GM21576 (cell line): ENCODE data around the gene TUBB2B.
A peak's percentile ranks its signal among the peaks of the same experiment; 100 is the strongest.

Source experiments
- ATAC-seq: cut with Tn5 transposase; IDR thresholded peaks from one replicate; pipeline ENCODE4 v1.9.1; 2021; ENCODE audit warnings: mild to moderate bottlenecking, moderate library complexity; ENCODE audit not compliant: unreplicated experiment

The TUBB2B gene

DNA sequence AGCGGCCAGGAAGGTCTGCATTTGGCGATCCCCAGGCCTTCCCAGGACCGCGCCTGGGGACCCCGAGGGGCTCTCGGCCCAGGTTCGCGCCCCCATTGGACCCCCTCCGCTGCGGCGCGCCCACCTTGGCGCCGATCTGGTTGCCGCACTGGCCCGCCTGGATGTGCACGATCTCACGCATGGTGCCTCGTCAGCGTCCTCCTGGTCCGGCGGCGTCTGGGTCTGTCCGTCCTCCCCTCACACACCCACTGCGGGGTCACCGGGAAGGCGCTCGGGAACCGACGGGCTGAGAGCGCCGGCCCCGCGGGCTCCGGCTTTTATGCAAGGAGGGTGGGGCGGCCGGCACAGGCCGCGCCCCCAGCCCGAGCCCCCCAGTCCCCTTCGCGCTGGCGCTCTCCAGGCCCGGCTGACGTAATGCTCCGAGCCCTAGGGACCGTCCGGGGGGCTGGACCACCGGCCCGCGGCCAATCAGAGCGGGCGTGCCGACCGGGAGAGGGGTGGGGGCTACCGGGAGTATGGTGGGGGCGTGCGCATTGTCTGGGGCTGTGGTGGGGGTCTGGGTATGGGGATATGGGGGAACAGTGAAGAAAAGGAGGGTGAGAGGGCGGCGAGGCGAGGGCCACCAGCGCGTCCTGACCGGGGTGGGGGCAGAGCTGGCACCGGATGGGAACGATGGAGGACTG lies at the start of gene TUBB2B:
Gene TUBB2B, minus strand, starts transcription at position 291 of the 683 bp plus-strand sequence. Its CDS starts 110 bp downstream, at position 181.
- ATAC-seq, result no peak

DNA sequence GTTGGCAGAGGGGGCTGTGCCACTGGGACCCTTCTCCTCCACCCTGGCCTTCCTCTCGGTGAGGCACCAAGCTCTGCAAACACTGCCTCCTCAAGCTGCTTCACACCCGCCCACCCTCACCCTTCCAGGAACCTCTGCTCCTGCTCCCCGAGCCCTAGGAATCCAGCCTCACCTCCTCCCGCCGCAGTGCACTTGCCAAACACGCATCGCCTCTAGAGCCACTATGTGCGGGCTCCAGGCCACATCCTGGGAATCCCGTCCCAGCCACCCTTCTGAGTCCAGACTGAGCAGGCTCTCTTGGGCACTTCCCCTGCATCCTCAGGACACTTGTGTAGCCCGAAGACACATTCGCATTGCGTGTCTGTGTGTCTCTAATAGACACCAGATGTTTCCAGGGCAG lies 49.8 kb upstream of the TUBB2B start:
- no peak for ATAC-seq

DNA sequence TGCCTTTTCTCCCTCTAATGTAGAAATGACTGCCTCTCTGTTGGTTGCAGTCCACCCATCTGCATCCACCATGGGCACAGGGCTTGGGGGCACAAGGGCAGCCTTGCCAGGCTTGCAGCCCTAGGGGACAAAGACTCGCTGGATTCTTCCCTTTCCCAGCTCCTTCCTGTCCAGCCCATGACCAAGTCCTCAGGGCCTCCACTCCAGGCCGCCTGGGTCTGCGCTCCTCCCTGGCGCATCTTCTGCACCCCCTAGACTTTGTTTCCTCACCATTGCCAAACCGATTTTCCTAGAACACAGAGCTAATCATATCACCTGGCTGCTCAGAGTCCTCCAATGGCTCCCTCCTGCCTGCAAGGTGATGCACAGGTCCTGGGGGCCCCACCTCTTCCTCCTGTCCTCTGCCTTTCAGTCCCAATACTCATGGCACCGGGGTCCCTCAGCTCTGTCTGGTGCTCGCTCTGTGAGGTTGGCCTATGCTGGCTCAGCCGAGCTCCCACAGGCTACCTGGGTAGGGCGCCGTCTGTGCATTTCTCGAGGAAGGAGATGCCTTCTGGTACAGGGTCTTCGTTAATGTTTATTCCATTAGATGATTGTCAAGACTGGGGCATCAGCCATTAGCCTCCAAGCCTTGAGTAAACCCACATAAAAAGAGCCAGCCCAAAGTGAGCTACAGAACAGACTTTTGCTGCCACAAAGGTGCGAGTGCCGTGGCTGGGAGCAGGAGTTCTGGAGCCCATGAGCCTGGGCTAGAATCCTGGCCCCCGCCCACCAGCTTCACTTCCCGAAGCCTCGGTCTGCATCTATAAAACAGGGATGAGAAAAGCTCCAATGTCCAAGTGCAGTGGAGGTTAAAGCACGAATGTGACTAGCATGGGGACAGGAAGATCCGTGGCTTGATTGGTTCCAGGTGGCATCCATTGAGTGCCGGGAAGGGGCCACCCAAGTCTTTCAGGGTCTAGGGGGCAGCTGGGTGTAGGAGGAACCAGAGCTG lies 49.0 kb upstream of the TUBB2B start:
- ATAC-seq, result no peak

DNA sequence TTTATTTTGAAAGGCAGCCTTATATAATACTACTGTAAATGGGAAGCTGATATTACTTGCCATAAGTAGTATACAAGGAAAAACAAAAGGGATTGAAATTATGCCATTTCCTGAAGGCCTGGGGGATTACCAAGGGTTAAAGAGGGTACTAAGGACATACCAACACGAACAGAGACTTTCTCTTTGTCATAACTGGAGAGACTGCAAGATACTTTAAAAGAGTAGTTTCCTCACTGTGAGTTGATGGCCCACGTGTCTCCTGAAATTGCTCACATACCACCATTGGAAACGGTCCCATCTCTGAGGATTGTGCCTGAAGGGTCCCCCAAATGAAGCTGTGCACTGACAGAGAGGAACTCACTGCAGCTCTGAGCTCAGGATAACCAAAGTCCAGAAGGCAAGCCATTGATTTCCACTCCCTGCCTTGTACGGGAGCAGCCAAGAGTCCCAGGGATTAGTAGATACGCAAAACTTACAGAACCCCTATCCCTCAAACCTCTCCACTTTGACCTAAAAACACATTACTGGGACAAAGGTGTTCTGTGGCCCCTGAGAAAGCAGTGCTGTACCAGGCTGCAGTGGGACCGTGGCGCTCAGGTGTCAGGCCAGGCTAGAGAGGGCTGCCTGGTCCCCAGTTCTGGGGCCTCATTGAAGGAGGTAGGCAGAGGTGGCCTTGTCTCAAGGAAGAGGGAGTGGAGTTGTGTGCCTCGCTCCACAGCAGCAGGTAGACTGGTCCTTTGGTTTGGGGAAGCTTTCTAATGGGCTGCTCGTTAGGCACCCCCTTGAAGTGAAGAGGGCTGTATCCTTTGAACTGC lies 46.5 kb upstream of the TUBB2B start:
- ATAC-seq, result no peak

DNA sequence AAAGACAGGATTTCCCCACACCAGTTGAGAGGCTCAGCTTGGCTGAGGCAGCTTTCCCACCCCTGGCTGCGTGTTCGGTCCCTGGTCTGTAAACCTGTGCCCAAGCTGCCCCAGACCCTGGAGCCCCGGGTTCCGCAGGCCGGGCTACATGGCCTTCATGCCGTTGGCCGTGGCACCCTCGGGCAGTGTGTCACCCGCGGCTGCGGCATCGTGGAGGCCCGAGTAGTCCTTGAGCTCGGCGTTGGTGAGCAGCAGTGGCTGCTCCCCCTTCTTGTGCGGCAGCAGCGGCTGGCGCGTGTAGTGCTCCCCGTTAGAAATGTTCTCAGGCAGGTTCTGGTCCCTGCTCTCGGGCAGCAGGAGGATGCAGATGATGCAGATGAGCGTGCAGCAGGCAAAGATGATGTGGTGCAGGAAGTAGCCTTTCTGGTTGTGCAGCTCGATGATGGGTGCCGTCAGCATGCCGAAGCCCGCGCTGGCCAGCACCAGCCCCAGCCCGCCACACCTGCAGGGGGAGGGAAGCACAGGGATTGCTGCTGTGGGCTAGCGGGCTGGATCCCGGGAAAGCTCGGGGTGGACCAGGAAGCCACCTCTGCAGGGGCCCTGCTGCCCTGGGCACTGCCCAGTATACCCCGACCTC lies 45.6 kb upstream of the TUBB2B start:
- ATAC-seq, result no peak

DNA sequence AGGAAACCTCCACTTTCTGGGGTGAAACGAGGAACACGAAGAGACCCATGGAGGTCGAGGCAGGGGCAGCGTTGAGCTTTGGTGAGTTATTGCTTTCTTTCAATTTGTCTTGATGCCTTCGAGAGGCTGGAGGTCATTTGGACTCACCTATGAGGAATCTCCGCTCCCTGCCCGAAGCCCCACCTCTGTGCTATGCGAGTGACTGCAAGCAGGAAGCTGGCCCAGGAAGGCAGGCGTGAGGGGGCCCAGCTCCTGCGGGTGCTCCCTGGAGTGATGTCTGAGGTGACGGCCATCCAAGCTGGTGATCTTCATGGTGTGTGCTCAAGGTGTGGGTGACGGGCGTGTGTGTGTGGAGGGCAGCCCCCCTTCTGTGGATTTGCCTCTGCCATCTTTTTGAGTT lies 44.3 kb upstream of the TUBB2B start:
- ATAC-seq, result no peak

DNA sequence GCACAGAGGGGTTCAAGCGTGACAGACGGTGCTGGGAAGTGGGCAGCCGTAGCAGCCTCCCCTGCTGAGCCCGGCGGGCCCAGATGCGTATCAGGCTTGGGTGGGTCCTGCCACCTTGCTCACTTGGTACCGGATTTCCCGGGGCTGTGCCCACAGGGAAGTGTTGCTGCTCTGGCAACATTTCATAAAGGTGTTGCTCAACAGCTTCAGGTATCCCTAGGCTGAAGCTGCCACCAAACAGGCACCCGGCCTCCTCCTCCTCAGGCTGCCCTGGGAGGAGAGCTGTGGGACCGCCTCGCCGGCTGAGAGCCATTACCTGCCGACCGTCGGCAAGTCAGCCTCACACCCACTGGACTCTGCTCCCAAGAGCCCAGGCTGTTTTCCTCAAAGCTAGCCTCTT lies 42.8 kb upstream of the TUBB2B start:
- ATAC-seq, result no peak

DNA sequence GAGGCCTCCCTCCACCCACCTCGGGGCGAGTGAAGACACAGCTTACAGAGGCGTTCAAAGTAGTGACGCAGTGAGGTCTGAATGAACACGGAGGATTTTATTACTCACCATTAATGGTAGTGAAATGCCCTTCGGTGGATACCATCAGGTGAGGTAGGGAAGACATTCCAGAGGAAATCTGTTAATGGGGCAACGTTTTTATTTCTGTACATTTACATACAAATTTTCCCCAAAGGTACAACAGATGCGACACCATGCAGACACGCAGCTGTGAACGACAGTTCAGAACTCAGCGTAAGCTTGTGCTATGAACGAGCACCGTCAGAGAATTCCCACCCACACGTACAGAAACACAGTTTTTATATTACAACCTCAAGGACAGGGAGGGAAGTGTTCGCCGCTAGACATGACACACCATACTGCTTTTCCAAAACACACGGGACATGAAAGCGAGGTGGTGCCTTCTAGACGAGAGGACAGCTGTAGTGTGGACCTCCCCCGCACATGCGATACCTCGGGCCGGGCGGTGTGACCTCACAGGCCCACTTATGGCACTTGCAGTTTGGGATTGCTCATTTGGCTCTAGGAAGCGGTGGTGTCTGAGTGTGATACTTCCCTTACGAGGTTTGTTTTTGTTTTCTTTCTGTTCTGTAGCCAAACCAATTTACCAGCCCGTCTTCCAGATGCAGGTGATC lies 42.0 kb upstream of the TUBB2B start:
- ATAC-seq, result no peak

DNA sequence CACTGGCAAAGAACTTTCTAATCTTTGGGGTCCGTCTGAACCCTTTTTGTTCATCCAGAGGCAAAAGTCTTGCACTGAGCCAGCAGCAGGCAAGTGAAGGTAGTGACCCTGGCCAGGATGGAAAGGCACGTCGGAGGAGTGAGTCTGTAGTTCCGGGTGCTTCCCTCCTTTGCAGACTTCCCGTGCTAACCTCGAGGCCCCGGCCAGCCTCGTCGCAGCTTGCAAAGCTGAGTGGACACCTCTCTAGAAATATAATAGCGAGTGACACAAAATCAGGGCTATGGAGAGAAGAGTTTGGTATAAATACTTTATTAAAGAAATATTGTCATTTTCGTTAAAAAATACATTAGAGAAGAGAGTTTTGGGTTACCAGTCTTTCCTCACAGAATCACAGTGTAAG lies 41.2 kb upstream of the TUBB2B start:
- ATAC-seq, result no peak

DNA sequence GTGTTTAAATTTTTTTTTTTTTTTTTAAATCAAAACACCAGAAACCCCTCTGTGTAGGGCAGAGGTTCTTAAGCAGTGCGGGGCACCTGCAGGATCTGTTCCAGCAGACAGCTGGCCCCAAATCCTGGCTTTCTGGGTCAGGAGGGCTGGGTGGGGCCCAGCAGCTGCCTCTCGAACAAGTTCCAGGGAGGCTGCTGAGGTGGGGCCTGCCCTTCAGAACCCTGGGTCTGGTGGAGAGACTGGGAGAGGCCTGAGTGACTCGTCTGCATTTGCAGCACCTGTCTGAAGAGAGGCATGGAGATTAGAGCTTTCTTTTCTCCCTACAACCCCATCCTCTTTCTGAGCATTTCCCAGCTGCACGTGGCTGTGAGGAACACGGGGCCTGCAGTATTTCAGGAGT lies 39.7 kb upstream of the TUBB2B start:
- ATAC-seq, result no peak

DNA sequence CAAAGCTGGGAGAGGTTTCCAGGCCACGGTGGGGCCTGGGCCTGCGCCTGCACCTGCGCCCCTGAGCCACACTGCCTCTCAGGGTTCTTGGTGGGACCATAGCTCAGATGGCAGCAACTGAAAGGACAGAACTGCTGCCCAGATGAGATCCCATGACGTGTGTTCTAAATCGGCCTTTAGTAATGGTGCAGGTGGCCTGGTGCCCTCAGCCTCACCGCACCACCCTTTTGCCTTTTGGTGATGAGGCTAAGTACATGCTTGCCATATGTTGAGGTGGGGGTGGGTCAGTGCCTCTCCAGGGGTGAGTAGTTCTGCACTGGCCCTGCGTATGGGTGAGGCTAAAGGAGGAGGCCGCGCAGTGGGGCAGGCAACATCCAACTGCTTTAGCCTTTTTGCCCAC lies 38.7 kb upstream of the TUBB2B start:
- no peak for ATAC-seq

DNA sequence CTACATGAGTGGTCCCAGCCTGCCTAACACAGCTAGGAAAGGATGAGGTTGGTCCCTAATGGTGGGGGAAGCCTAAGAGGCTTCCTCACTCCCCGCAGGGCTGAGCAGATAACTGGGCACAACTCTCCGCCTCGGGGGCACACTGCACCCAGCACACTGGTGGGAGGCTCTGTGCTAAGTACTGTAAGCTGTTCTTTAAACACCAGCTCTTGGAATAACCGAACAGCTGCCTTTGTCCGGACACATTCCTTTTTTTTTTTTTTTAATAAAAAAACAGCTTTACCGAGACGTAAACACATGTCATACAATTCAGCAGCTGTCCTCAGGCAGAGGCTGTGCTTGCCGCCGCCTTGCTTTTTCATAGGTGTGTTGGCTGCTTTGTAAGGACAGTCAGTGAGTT lies 38.2 kb upstream of the TUBB2B start:
- no peak for ATAC-seq

DNA sequence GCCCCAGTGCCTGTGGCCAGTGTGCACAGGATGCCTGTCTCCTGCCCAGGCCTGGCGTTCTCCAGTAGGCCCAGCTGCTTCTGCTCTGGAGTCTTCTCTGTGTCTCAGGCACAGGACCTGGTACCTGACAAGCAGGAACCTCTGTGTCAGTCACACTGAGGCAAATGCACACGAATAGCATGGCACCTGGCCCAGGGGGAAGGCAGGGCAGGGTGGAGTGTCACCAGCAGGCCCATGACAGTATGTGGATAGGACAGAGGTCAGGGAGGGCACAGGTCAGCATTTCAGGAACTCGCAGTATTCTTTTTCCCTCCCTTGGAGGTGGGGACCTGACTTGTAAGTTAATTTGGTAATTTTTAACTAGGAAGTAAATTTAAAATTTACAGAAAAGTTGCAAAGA lies 36.9 kb upstream of the TUBB2B start:
- ATAC-seq, result no peak

DNA sequence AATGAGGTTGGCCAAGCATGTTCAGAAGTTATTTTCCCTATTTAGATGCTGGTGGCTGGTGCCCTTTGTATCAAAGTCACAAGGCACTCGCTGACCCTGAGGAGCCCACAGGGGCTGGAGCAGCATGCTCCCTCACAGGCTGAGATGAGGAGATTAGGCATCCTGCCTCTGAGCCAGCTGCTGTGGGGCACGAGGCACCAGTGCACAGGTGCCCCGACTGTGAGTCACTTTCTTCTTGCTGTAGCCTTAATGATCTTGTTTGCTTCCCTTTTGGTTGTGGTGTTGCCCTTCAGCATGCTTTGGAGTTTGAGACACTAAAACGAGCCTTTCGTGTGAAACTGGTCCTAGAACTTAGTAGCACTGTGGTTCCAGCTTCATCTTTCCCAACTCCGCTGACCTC lies 35.6 kb upstream of the TUBB2B start:
- no peak for ATAC-seq

DNA sequence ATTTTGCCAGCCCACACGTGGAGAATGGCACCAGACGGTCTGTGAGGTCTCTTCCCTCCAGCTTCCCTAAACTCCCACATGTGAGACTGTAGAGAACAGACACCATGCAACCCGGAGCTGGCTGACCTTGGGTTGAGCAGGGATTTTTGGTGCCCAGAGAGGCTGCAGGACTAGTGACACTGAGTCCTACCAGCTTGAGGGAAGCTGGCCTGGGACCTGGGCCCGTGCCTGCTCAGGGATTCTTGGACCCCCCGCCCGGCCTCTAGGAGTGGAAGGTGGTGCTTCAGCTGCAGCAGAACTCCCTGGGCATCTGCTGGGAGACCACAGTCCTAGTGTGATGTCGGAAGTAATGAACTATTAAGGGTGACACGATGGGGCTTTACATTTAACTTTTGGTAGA lies 34.5 kb upstream of the TUBB2B start:
- ATAC-seq, result no peak

DNA sequence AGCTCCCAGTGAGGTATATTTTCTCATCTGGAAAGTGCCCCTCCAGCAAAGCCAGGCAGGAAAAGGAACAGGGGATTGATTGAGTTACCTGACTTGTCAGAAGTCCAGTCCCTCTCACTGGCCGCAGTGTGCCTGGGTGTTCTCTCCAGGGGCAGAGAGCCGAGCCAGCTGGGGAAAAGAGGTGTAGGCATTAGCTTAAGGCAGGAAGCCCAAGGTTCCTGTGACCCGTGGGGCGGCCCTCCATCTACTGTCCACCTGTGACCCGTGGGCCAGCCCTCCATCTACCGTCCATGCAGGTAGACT lies 34.0 kb upstream of the TUBB2B start:
- no peak for ATAC-seq

DNA sequence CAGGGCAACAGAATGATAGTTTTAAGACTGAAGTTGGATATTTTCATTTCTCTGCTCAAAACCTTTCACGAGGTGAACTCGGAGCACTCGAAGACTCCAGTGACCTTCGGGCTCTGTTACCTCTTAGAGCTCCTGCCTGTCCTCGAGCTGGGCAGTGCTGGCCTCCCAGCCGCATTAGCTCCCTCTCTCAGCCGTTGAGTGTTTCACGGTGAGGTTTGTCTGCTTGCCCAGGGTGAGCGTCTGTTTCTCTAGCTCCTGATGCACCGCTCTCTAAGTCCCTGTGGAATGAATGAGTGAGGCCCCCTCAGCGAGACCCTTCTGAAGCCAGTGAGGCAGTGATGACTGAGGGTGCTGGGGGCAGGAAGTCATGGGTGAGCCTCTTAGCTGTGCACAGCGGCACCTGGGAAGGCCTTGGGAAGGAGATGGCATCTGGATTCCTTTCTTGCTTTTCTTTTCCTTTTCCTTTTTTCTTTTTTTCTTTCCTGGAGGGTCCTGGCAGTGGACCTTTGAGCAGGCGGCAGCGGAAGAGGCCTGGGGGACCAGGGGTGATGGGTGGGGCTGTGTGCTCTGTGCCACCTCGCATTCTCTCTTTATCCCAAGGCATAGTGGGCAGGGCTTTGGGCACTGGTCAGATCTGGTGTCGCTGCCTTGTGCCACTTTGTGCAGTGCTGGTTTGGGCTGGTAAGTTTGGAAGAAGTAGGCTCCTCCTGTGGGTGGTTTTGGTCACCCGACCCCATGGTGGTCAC lies 33.5 kb upstream of the TUBB2B start:
- no peak for ATAC-seq

DNA sequence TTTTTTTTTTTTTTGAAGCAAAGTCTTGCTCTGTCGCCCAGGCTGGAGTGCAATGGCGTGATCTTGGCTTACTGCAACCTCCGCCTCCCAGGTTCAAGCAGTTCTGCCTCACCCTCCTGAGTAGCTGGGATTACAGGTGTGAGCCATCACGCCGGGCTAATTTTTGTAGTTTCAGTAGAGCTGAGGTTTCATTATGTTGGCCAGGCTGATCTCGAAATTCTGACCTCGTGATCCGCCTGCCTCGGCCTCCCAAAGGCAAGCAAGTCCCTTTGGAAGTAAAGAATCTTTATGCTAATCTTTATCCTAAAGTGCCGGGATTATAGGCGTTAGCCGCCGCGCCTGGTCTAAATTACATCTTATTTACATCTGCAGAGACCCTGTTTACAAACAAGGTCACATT lies 32.8 kb upstream of the TUBB2B start:
- ATAC-seq, result no peak

DNA sequence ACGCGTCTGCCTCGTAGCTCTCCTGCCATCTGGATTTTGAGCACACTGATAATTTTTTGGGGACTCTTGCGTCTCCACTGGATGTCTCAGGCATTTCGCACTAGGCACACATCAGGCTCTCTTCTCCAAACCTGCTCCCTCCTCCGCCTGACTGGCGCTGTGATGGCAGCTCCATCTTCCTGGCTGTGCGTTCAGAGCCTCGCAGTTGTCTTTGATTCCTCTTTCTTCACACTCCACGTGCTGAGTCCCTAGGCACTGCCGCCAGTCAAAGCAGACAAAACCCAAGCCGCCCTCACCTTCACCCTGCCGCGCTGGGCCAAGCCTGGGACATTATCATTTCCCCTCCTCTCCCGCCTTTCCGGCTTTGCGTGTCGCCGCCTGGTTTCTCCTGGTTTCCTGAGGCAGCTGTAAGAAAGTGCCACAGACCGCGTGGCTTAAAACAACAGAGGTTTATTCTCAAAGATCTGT lies 32.1 kb upstream of the TUBB2B start:
- peak; percentile 26 for ATAC-seq
